D721Med (cell line): ENCODE measurements around the gene VAPB.

ENCODE experiments used
- DNase-seq: peaks from one replicate; pipeline ENCODE4 v3.0.0; 2011; ENCODE audit warnings: low spot score; ENCODE audit not compliant: insufficient read length
- FAIRE-seq: peaks from 2 replicates; lab custom pipeline; 2011; peaks lifted over from hg19 to GRCh38; lab: Jason Lieb, UNC
- TF ChIP-seq, protein P1 (sequence below): IDR thresholded peaks from 2 replicates; pipeline ENCODE4 v1.5.1; 2012; ENCODE audit warnings: mild to moderate bottlenecking, control low read depth; ENCODE audit not compliant: insufficient read depth; ENCODE audit errors: missing control alignments

Gene VAPB

DNA sequence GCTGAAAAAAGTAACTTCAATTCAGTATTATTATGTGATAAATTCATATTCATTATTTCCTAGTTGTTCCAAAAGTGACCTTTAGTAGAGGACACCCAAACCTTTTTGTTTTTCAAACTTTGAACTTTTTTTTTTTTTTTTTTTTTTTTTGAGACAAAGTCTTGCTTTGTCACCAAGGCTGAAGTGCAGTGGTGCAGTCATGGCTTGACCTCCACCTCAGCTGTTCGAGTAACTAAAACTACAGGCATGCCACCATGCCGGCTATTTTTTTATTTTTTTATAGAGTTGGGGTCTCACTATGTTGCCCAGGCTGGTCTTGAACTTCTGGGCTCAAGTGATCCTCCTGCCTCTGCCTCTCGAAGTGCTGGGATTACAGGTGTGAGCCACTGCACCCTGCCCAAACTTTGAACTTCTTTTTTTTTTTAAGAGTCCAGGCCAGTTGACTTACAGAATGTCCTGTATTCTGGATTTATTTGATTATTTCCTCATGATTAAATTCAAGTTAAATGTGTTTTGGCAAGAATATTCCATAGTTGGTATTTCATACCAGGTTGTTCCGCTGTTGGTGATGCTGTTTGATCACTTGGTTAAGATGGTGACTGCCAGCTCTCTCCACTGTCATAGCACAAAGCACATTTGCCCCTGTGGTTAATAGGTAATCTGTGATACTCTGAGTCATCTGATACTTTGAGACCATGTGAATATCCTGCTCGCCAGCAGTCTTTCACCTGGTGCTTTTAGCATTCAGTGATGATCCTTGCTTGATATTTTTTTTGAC is 48.0 kb downstream of the VAPB start:
- TF ChIP-seq, protein P1, sequence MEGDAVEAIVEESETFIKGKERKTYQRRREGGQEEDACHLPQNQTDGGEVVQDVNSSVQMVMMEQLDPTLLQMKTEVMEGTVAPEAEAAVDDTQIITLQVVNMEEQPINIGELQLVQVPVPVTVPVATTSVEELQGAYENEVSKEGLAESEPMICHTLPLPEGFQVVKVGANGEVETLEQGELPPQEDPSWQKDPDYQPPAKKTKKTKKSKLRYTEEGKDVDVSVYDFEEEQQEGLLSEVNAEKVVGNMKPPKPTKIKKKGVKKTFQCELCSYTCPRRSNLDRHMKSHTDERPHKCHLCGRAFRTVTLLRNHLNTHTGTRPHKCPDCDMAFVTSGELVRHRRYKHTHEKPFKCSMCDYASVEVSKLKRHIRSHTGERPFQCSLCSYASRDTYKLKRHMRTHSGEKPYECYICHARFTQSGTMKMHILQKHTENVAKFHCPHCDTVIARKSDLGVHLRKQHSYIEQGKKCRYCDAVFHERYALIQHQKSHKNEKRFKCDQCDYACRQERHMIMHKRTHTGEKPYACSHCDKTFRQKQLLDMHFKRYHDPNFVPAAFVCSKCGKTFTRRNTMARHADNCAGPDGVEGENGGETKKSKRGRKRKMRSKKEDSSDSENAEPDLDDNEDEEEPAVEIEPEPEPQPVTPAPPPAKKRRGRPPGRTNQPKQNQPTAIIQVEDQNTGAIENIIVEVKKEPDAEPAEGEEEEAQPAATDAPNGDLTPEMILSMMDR = no peak
- DNase-seq = no peak
- FAIRE-seq = no peak

DNA sequence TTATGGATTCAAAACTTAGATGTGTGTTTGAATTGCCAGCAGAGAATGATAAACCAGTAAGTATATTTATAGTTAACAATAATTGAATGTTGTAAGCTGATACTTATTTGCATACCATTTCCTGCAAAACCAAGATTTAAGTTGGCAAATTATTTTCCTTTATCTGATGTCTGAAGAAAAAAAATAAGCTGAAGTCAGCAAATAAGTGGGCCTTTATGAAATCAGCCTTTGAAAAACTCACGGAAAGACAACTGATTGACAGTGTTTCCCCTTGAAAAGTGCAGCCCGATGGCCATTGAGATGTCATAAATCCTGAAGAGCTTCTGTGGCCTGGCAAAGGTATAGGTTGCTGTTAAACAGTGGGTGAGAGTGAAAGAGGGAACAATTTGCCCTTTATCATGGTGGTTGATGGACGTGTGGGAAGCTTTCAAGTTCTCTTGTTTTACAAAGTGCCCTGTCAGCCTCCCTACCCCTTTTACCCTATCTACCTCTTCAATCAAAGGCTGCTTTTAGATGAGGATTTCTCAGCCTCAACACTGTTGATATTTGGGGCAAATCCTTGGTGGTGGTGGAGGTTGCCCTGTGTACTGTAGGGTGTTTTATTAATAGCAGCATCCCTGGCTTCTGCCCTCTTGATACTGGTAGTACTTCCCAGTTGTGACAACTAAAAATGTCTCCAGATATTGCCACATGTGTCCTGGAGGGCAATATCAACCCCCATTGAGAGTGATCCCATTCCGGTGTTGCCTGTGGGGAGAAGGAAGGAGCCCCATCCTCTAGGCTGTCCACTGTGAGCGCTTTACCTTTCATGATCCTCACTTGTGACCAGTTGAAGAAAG is 50.2 kb downstream of the VAPB start:
- FAIRE-seq (no peak), DNase-seq (no peak)
- TF ChIP-seq, protein P1 = no peak

DNA sequence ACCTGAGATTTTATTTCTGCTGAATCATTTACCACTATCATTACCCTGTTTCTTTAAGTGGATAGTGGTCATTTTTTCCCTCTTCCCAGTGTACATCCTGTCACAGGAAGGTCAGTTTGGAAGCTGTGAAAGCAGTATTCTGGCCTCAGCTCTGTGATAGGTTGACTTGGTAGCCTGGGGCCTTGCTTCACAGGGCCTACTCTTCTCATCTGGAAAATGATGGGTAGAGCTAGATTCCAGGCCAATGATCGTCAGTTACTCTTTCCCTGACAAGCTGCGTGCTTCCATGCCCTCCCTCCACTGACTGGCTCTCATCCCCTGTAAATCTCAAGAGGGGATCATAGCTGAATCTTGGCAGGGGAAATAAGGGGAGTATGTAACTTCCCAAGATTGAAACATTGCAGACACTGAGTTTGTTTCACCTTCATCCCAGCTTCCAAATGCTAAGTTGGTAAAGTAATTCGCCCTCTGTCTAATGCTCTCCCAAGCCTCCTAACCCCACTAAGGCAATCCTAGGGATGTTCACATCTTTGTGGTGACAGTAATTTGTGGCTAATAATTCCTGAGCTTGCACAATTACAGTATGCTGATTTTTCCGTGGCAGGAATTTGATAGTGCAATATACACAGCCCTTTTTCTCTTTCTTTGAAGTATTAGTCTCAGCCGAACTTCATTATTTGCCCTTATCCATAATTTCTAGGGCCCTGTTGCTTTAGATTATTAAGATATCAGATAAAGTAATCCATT is 51.2 kb downstream of the VAPB start:
- no peak for FAIRE-seq
- DNase-seq = no peak
- TF ChIP-seq, protein P1 = no peak

DNA sequence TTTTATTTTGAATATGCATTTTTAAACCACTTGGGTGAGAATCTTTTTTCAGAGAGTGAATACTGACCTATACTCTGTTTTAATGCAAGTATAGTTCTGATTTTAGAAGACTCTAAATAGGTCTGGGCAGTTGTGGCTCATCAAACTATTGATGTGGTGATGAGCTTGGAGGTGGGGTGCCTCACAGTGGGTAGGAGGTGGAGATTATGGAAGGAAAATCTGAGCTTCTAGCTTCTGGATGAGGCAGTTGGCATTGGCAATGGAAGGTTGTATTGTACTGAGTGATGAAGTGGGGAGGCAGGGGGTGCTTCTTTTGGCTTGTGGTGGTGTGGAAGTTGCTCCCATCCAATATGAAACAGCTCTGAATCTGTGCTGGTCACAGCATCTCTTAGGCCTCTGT is 52.7 kb downstream of the VAPB start:
- FAIRE-seq (no peak), DNase-seq (no peak)
- TF ChIP-seq, protein P1 = no peak

DNA sequence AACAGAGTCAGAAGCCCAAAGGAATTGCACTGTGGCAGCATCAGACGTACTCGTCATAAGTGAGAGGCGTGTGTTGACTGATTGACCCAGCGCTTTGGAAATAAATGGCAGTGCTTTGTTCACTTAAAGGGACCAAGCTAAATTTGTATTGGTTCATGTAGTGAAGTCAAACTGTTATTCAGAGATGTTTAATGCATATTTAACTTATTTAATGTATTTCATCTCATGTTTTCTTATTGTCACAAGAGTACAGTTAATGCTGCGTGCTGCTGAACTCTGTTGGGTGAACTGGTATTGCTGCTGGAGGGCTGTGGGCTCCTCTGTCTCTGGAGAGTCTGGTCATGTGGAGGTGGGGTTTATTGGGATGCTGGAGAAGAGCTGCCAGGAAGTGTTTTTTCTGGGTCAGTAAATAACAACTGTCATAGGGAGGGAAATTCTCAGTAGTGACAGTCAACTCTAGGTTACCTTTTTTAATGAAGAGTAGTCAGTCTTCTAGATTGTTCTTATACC is 55.8 kb downstream of the VAPB start:
- TF ChIP-seq, protein P1 = no peak
- FAIRE-seq (no peak), DNase-seq (no peak)

DNA sequence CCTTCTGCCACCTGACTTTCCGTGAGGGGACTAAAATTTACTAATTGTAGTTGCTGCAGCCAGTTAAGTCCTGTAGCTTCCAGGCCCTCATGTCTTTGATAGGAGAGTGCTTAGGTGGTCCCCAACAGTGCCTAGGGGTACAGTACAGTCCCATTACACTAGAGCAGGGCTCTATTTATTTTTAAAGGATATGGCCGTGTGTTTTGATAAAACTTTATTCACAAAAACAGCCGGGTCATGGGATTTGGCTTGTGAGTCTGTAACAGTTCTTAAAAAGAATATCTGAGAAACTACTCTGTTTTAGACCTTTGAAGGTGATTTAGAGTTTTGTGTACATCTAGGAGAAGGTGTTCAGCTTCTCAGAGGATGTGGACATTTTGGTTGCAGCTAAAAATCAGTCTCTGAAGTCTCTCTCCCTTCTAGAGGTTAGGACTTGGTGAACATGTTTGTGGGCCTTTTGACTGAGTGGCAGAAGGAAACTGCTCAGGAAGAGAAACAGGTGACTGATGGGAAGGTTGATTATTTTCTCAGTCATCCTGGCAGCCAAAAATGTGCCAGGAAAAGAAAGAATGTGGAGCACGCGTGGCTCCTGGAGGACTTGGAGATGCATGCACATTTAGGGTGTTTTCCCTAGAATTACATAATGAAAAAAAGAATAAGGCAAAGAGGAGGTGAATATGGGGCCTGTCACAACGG is 57.4 kb downstream of the VAPB start:
- DNase-seq = no peak
- FAIRE-seq = no peak
- TF ChIP-seq, protein P1 = no peak
